Thoracic aorta (tissue), 2 donors: Measurements from ENCODE around the gene ARHGAP22. TPM values are rescaled to one million over a fixed set of nuclear protein-coding genes. Genes with fewer than 3 reads are reported as not detected.

ENCODE experiments used
- ATAC-seq: fragments of 150-250 bp; one replicate; pipeline ENCODE4 v1.8.0; 2017; ENCODE audit warnings: low read depth; ENCODE audit not compliant: insufficient number of reproducible peaks, low FRiP score
- DNase-seq: peaks from one replicate; pipeline ENCODE4 v3.0.0-alpha.2; 2020; ENCODE audit warnings: low spot score
- H3K27ac ChIP-seq, 2 donors: fragments of 200-600 bp; sonication (generic); 1 replicate in 1 of 2; 2 replicates in 1 of 2; pipeline ENCODE4 v1.5.1; 2016; ENCODE audit warnings: mild to moderate bottlenecking in 2 of 2, moderate library complexity in 2 of 2
- H3K27me3 ChIP-seq: fragments of 200-600 bp; sonication (generic); replicated peaks from 2 replicates; pipeline ENCODE4 v1.6.0; 2016; ENCODE audit warnings: mild to moderate bottlenecking; ENCODE audit not compliant: insufficient read depth
- H3K36me3 ChIP-seq: fragments of 200-600 bp; sonication (generic); one replicate; pipeline ENCODE4 v1.5.1; 2016
- H3K4me1 ChIP-seq, 2 donors: fragments of 200-600 bp; sonication (generic); 1 replicate in 1 of 2; 2 replicates in 1 of 2; pipeline versions ENCODE4 v1.5.1 to v1.6.0; 2016; ENCODE audit warnings: low read depth in 2 of 2, mild to moderate bottlenecking in 1 of 2; ENCODE audit not compliant: control insufficient read depth in 1 of 2
- H3K4me3 ChIP-seq: fragments of 200-600 bp; sonication (generic); 2 replicates; pipeline ENCODE4 v1.5.1; 2016; ENCODE audit warnings: mild to moderate bottlenecking
- H3K9me3 ChIP-seq: fragments of 200-600 bp; sonication (generic); 2 replicates; pipeline ENCODE4 v1.5.1; 2016
- total RNA-seq, 2 donors: library from RNA; depleted of rRNA; stranded (reverse); fragments of >200 nt; gene quantifications; one replicate each; pipeline versions ENCODE4 v1.1.0 to v1.2.3, GENCODE V29; 2016
- TF ChIP-seq, protein P1 (sequence below): fragments of 200-600 bp; sonication (generic); IDR thresholded peaks from one replicate; pipeline ENCODE4 v1.5.1; 2019; ENCODE audit warnings: antibody characterized with exemption

Gene ARHGAP22
- total RNA-seq, 2 donors from 2014 or later = 15.4 to 24.8 TPM

DNA sequence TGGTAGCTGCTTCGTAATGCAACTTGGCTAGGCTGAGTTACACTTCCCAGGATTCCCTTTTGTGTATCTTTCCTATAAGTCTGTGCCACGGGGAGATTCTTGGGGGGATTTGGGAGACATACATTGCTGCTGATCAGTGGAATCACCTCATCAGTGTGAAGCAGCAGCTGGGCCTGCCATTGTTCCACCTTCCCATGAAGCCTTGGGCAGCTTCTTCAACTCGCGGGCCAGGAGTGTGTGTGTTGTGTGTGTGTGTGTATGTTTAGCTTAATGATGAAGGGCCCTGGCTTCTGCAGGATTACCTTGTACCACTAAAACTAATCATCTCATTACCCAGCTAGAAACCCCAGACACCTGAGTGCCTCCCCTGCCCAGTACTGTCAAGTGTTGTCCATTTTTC is 33.3 kb upstream of the ARHGAP22 start:
- H3K4me1 ChIP-seq = peaks cover 12 to 24% of the 10 kb centered on the region in 2 donors
- H3K27ac ChIP-seq = no peak overlapping the region
- peaks cover 6% of the 10 kb centered on the region for H3K9me3 ChIP-seq
- TF ChIP-seq, protein P1, sequence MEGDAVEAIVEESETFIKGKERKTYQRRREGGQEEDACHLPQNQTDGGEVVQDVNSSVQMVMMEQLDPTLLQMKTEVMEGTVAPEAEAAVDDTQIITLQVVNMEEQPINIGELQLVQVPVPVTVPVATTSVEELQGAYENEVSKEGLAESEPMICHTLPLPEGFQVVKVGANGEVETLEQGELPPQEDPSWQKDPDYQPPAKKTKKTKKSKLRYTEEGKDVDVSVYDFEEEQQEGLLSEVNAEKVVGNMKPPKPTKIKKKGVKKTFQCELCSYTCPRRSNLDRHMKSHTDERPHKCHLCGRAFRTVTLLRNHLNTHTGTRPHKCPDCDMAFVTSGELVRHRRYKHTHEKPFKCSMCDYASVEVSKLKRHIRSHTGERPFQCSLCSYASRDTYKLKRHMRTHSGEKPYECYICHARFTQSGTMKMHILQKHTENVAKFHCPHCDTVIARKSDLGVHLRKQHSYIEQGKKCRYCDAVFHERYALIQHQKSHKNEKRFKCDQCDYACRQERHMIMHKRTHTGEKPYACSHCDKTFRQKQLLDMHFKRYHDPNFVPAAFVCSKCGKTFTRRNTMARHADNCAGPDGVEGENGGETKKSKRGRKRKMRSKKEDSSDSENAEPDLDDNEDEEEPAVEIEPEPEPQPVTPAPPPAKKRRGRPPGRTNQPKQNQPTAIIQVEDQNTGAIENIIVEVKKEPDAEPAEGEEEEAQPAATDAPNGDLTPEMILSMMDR = no peak
- H3K4me3 ChIP-seq = no peak overlapping the region
- DNase-seq (no peak), ATAC-seq (no peak)
- H3K27me3 ChIP-seq = no peaks in the 10 kb centered on the region
- H3K36me3 ChIP-seq = no peaks in the 10 kb centered on the region

DNA sequence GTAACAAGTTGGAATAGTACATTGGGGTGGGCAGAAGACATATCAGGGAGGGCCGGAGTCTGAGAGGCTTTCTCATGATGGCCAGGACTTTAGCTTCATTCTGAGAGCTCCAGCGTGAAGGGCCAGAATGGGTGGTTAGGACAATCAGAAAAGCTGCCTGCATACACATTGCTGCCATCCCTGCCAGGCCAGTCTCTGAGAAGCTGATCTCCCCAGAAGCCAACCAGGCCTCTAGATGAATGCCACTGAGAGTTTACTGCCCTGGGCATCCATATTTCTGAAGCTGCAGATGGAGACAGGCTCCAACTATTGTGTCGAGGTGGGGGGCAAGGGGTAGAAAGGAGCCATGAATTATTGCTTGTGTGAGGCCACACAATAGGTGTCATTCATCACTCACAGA is 32.0 kb upstream of the ARHGAP22 start:
- TF ChIP-seq, protein P1 = no peak
- Histone ChIP-seq H3K27me3 (no peaks in the 10 kb centered on the region), H3K4me1 (peaks cover 12 to 28% of the 10 kb centered on the region in 2 donors), H3K36me3 (no peaks in the 10 kb centered on the region), H3K9me3 (peaks cover 6% of the 10 kb centered on the region), H3K27ac (no peak overlapping the region), H3K4me3 (no peak overlapping the region)
- ATAC-seq (no peak), DNase-seq (no peak)

DNA sequence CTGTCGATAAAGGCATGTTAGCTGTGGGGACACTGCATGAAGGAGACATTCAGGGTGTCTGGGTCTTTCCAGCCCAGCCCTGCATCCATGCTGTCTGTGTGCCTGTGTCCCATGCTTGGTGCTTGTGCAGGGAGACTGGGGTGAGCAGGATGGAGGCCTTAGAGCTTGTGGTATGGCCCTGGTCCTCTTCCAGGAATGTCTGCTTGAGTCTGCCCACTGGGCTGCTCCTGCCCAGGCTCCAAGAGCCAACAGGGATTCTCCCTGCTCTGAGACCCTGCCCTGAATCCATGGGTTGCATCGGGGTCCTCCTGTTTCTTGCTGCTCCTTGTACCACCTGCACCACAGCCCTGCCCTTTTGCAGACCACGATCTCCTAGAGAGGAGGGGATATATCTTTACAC is 31.4 kb upstream of the ARHGAP22 start:
- no peak for DNase-seq
- TF ChIP-seq, protein P1 = no peak
- Histone ChIP-seq H3K27me3 (no peaks in the 10 kb centered on the region), H3K4me1 (peaks cover 12 to 28% of the 10 kb centered on the region in 2 donors), H3K27ac (no peak overlapping the region), H3K4me3 (no peak overlapping the region), H3K9me3 (peaks cover 2% of the 10 kb centered on the region), H3K36me3 (no peaks in the 10 kb centered on the region)
- no peak for ATAC-seq

DNA sequence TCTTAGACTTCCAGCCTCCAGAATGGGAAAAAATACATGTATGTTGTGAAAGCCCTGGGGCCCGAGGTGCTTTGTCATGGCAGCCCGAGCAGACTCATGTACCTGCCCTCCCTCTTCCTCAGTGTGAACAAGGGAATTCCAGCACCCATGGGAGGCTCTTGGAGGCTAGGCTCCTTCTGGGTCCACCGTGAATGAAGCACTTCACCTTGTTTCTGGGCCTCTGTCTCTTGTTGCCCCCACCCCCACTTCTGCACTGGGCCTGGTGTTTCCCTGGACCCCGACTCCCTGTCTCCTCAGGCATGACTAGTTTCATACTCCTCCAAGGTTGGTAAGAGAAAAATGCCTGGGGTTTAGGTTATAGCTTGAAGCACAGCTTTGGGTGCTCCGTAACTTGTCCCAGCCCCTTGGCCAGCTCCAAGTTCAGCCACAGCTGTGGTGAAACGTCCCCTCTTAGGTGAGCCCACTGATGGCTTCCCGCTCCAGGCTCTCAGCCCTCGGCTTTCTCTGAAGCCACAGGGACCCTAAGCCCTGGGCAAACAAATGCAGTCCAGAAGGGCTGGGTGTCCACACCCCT is 30.2 kb upstream of the ARHGAP22 start:
- DNase-seq = no peak
- Histone ChIP-seq H3K9me3 (no peaks in the 10 kb centered on the region), H3K4me3 (no peak overlapping the region), H3K4me1 (peaks cover 12 to 28% of the 10 kb centered on the region in 2 donors), H3K36me3 (no peaks in the 10 kb centered on the region), H3K27me3 (no peaks in the 10 kb centered on the region), H3K27ac (peak overlapping the region in 1 of 2 donors; percentile 56)
- TF ChIP-seq, protein P1 = no peak
- no peak for ATAC-seq

DNA sequence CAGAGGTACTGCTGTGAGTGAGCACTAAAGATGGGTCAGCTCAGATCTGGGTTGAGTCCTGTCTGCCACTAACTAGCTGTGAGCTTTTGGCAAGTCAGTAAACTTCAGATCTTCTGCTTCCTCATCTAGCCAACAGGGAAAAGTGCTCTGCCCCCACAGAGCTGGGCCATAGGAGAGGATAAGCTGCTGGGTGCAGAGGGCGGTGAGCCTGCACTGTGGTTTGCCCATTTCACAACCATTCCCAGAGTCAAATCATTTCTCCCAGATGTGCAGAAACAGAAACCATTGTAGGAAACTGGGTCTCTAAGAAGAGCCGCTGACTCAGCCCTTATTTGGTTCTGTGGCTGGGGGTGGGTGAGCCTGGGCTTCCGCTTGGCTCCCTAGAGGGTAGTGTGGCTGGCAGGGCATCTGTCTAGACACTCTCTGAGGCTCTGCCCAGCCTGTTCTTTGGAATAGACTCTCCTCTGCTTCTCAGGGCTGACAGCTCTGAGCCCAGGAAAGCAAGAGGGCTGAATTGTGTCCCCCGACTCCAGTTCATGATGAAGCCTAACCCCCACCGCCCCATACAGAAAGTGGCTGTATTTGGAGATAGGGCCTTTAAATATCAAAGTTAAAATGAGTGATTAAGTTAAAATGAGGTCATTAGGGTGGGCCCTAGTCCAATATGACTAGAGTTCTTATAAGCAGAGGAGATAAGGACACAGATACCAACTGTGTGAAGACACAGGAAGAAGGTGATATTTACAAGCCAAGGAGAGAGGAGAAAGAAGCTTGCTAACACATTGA is 29.5 kb upstream of the ARHGAP22 start:
- DNase-seq = no peak
- Histone ChIP-seq H3K36me3 (no peaks in the 10 kb centered on the region), H3K9me3 (no peaks in the 10 kb centered on the region), H3K4me3 (peak overlapping the region; percentile 40), H3K27me3 (no peaks in the 10 kb centered on the region), H3K27ac (peak overlapping the region; percentile 26 to 56), H3K4me1 (peaks cover 12 to 28% of the 10 kb centered on the region in 2 donors)
- TF ChIP-seq, protein P1 = no peak
- ATAC-seq = peak; percentile 50
